HG03175 (cell line): Measurements from ENCODE around the gene C16orf78.
"Not testable (repeated sequence)": the region's sequence is repeated elsewhere in the genome, so short reads cannot be mapped to it uniquely, and the experiment has no call there.

ENCODE experiments used
- ATAC-seq: cut with Tn5 transposase; IDR thresholded peaks from one replicate; pipeline ENCODE4 v1.9.1; 2021; ENCODE audit warnings: mild to moderate bottlenecking, moderate library complexity; ENCODE audit not compliant: unreplicated experiment

C16orf78 gene

DNA sequence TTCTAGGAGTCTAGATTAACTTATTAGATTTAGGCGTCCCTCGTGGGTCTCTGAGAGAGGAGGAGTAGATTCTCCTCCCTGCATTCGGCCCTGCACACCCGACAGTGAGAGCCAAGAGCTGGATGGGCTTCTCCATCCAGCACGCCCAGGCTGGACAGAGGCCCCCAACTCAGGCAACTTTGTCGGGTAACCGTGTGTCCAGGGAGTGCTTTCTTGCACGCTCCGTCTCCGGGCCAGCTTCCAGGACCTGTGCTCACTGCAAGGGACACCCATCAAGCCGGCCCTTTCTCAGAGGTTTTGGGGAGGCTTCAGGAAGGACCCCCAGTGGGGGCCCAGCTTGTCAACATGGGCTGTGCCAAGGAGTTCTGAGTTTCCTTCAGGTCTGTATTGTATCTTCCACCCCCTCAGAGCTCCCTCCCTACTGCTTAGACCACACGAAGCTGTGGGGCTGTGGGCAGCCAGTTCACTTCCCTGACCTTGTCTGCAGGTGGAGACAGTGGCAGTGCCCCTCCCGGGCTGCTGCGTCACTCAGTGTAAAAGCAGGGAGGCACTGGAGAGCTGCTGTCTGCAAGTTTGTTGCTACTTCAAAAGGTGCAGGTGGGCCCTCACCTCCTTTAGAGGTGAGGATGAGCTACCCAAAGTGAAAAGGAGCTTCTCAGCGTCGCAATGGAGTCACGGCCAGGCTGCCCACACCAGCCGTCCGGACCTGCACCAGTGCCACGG lies 24.0 kb upstream of the C16orf78 start:
- ATAC-seq, result no peak

DNA sequence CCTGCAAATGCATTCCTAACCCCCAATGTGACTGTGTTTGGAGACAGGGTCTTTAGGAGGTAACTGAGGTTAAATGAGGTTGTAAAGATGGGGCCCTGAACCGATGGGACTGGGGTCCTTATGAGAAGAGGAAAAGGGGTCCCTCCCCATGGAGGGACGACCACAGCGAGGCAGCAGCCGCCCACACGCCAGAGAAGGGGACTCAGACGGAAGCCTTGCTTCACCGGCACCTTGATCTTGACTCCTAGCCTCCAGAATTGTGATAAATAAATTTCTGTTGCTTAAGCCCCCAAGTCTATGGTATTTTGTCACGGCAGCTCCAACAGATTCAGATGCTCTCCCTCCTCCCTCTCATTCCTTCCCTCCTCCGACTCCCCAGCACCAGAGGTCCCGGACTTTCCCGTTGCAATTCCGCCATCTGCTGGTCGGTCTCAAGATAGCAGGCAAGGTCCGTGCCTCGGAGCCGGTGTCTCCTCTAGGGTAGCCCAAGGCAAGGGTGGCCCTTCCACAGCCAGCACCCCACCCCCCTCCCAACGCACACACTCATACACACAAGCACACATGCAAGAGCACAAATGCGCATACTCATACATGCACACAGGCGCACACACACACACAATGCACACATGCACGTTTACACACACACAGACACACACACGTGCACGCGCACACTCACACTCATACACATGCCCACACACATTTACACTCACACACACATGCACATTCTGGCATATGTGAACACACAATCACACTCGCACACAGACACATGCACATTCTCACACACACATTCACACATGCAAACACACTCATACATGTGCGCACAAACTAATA lies 23.1 kb upstream of the C16orf78 start:
- no peak for ATAC-seq

DNA sequence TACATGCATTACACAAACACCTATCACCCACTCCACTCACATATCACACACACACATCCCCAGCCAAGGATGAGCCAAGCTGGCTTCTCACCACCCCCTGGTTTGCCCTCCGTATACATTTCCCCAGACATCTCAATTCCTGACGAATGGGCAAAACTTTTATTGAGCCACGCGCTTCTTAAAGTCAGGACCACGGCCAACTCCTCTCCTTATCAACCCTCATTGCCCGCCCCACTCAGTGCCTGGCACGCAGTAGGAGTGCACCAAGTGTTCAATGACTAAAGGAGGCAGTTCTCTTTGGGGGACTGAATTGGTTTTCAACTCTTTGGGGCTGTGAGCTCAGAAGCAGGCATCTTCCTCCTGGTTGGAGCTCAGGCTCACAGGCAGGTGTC lies 22.5 kb upstream of the C16orf78 start:
- no peak for ATAC-seq

DNA sequence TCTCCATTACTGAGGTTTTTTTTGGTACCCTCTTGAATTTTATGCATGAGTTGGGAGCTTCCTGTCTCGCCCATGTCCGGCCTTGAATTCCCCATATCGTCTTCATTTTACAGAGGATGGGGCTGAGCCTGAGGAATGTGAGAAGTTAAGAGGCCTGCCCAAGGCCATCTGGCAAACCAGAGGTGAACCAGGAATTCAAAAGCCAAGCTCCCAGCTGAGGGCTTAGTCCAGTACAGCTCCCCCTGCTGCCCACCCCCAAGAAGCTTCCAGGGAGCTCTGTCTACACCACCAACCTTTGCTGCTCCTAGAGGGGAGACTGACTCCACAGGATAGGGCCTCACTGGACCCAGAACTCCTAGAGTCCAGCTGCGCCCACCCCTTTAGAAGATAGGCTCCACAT lies 20.7 kb upstream of the C16orf78 start:
- no peak for ATAC-seq

DNA sequence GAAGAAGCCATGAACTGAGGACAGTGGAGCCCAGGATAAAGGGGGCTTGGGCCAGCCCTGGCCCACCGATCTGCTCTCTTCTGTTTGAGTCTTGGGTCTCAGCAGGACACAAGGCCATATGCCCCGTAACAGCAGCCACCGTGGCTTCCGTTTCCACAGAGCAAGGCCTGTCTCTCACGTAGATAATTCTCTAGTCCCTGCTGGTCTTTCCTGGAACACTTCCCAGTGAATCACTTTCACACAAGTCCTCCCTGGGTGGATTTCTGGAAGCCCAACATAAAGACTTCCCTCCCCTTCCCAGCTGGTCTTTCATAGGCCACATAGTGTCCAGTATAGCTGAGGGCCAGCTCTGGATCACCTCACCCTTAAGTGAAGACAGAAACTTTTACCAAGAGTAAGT lies 19.9 kb upstream of the C16orf78 start:
- ATAC-seq, result no peak

DNA sequence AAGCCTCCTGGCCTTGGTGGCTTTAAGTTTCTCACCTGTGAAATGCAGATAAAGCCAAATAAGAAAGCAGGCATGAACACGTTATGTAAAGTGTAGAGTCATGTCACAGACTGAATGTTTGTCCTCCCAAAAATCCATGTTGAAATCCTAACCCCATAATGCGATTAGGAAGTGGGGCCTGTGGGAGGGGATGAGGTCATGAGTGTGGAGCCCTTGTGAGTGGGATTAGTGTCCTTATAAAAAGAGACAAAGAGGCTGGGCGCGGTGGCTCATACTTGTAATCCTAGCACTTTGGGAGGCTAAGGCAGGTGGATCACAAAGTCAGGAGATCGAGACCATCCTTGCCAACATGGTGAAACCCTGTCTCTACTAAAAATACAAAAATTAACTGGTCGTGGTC lies 19.5 kb upstream of the C16orf78 start:
- no peak for ATAC-seq

DNA sequence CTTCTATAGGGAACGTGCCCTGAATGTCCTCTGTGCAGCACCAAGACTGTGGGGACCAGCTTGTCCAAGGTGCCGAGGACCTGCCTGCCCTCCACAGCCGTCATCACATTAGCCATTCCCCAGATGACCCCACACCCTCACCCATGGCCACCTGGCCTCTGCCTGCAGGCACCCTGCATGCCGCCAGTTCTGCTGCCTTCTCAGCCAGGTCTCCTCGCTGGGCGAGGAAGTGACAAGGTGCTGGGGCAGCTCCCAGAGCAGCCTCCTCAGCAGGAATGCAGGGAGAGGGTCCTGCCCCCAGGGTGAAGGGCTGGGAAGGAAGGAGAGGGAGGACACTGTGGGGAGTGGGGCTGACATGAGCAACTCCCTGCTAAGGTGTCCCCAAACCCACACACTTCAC lies 18.6 kb upstream of the C16orf78 start:
- no peak for ATAC-seq

DNA sequence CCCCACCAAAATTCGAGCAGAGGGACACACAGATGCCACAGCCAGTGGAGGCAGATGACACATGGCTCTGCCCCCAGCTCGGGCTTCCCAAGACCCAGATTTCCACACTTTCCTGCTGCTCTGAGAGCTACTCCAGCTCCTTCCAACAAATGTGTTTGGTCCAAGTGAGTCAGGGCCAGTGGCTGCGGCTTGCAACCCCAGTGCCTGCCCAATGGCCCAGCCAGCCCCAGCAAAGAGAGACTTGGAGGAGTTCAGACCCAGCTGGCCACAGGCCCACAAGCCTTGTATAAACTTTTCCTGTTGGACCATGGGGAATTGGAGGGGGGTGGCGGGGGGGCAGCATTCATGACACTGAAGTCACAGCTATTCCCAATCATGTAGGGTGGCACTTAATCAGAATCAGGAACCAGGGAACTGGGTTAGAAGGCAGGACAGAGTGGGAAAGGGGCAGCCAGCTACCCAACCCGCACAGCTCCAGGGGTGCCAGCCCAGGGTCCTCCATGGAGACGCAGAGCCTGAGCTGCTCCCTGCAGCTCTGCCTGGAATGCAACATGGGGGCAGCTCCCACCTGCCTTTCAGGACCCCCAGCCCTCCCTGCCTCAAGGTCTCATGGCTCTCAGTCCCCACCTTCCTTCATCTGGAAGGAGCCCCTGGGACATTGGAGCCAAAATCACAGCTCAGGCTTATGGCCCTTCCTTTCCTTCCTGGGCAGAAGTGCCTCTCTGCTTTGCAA lies 17.5 kb upstream of the C16orf78 start:
- no peak for ATAC-seq

DNA sequence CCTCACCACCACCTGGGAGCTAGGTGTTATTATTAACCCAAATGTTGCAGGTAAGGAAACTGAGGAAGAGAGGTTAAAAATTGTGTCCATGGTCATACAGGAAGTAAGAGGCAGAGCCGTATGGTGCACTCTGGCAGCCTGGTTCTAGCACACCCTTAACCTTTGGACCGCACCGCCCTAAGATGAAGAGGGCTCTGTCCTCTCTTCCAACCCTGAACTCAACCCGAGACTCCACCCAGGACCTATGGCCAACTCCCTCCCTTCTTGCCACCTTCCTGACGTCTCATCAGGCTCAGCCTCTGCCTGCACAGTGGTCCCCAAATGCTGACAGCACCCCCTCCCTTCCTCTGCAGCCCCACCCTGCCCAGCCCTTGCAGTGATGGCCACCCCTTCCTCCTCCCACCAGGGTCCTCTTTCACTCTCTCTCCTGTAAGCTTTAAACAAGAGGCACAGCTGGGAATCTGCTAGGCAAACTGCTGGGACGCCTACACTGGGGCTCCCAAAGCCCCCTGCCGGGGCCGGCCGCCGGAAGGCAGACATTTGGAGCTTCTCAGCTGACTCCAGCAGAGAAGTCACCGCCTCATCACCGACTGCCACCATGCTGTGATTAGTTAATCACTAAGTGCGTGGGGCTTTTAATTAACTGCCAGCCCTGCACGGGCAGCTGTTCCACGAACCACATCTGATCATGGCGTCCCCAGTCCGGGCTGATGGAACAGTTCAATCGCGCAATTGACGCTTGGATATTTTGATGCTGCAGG lies 16.7 kb upstream of the C16orf78 start:
- no peak for ATAC-seq

DNA sequence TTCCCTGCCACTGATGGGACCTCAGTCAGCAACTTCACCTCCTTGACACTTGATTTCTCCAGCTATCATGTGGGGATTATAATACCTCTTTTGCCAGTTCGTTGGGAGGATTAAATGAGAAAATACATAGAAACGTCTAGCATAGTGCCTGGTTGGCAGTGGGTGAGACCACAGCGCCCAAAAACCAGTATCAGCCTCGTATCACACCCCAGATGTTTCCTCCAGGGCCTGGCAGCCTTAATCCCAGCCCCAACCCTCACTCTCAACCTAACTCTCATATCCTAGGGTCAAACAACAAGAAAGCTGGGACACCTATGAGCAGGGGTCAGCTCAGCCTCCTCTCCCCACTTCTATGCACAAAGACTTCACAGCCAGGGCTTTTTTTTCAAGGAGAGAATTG lies 14.0 kb upstream of the C16orf78 start:
- ATAC-seq, result no peak

DNA sequence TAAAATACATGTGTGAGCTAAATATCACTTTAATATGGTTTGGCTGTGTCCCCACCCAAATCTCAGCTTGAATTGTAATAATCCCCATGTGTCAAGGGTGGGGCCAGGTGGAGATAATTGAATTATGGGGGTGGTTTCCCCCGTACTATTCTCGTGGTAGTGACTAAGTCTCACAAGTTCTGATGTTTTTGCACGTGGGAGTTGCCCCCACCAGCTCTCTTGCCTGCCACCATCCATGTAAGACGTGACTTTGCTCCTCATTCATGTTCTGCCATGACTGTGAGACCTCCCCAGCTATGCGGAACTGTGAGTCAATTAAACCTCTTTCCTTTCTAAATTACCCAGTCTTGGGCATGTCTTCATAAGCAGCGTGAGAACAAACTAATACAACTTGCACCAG lies 11.9 kb upstream of the C16orf78 start:
- ATAC-seq, result not testable (repeated sequence)

DNA sequence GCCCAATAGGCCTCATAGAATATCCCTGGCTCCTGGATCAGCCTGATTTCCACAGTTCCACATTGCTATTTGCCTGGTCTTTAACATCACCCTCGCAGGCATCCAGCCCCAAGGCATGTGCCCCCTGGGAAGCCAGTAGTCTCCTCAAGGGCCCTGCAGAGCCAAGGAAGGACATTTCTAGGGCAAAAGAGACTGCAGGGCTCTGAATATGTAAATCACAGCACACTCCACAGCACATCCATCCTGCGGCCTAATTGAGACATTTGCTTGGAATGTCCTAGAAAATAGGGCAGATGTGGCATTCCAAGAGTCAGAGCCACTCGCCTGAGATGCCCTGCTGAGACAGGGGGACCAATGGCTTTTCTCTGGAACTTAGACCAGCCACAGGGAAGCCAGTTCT lies 11.4 kb upstream of the C16orf78 start:
- ATAC-seq, result no peak

DNA sequence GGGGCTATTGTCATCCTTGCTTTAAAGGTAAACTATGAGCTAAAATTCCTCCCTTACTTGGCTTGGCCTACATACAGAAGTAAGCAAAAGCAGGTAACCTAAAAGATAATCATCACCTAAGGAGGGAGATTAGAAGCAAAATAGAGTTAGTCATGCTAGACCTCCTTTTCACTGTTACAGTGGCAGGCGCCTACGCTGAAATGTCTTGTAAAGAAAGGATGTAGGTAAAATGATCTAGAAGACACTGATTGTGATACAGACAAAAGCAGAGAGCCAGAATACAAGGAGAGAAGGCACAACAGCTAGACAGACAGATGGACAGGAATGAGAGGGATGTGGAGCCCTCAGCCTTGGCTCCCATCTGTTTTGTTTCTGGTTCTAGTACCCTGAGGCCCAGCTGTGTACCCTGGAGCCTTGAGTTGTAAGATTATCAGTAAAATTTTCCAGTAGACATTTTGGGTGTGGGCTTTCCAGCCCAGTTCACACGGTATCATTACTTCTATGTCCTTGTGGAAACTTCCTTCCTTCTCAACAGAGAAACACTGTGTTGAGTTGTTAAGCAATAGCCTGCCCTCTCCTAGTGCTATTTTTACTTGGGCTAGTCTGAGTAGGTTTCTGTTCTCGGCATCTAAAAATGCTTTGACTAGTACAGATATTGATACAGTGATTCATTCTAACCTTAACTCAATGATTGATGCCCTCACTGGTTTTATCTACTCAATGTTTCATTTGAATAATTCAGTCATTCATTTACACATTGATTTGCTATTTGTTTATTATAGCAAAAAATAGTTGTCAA lies 7.7 kb upstream of the C16orf78 start:
- ATAC-seq, result peak; percentile 86

DNA sequence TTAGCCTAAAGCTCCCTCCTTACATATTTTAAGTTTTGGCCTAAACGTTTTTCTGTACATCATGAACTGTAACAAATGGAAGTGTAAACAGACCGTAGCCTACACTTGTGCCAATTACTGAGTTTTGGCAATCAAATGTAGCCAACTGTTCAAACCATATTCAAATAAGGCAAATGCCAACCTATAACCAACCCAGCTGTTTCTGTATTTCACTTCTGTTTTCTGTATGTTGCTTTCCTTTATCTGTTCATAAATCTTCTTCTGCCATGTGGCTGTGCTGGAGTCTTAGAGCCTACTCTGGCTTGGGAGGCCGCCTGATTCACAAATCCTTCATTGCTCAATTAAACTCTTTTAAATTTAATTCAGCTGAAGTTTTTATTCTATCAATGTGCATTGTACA lies 6.9 kb upstream of the C16orf78 start:
- ATAC-seq, result peak; percentile 62

DNA sequence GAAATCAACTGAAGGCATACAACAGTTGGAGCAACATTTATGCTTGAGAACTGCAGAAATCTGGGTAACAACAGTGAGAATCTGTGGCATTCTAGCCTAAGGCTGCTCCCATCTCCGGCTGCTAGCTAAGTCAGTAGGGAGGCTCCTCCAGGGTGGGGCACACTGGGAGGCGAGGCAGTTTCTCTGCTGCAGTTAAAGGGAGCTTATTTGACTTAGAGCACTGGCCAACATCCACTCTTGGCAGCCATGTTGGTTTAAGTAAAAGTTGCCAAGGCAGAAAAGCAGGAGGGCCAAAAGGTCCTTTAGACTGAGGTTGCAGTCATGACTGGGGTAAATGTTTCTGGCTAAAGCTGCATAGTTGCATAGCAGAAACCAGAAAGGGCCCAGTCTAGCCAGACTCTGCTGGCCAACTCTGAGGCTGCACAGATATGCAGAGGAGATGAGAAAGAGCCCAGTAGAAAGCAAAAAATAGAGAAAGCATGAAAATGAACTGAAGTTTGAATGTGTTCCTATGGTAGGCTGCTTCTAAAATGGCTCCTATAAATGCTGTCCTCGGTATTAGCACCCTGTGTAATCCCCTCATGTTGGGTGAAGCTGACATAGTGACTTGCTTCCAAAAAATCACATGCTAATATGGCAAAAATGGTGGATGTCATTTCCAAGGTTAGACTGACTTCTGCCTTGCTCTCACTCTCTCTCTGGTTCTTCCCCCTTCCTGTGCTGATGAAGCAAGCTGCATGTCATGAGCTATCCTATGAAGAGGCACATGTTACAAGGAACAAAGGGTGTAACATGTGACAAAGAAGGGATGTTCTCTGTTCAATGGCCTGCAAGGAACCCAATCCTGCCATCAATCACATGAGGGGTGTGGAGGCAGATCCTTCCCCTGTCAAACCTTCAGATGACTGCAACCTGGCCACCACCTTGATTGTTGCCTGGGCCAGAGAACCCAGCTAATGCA lies 3.7 kb upstream of the C16orf78 start:
- ATAC-seq, result no peak

DNA sequence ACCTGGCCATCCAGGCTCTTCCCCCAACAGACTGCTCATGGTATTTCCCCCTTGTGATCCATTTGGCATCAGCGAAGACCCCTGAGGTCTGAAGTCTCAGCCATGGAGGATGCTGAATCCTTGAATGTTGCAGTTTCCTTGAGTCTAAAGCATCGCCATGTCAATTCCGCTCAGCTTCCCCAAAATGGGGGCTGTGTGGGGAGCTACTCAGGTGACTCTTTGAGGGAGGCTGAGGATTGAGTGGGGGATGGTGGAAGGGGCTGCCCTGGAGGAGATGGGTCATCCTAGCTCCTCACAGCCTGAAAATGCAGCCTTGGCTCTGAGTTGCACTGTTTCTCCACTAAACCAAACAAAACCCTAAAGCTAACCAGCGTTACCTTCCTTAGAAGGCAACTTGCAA lies 2.6 kb downstream of the C16orf78 start:
- no peak for ATAC-seq

DNA sequence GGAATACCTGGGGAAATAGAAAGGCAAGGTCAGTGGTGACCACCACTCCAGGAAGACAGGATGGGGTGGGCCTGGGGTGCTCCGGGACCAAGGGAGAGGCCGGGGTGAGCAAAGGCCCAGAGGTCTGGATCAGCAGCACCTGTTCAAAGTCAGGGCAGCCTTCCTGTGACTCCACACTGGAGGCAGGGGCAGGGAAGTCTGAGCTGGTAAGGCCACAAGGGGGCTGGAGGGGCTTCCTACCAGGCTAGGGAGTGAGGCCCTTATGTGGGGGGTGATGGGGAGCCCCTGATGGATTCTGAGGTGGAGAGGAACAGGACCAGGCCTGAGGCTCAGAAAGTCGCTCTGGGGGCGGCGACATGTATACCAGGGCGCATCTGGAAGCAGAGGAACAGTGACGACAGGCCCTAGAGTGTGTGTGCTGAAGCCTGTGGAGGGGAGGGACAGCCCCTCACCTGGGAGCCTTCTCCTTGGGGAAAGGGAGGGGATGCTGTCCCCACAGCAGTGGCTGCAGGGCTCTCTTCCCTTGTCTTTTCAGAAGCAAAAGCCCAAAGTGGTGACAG lies 3.7 kb downstream of the C16orf78 start:
- no peak for ATAC-seq

DNA sequence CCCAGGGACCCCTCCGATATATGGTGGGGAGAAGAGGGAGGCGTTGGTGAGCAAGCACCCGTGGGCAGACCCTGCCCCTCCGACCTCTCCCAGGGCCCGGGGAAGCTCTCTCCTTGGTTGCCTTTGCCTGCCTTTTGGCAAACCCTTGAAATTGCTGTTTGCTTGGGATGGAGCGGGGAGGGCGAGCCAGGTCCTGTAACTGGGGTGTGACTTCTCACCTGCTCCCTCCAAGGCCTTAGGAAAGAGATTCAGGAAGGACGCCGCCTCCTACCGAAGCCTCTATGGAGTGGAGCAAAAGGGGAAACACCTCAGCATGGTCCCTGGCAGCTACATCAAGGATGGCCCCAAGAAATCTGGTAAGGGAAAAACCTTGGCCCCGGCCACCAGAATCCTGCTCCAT lies 4.6 kb downstream of the C16orf78 start:
- no peak for ATAC-seq

DNA sequence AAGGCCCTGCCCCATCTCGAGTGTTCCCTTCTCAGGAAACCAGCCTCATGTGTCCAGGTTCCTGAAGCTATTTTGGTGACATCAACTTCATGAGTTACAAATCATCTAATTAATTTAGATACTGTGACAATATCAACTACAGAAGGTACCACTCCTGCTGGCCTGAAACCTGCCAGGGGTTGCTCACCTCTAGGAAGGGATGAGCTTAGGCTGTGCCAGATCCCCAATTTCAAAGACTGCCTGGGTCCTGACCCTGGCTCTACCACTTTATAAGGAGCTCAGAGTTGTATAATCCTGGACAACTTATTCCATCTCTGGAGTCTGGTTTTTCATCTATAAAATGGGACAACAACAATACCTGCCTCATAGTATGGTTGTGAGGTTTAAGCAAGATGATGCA lies 5.2 kb downstream of the C16orf78 start:
- no peak for ATAC-seq
